ENCODE measurements around the gene HASPIN. TPM values are rescaled to one million over a fixed set of nuclear protein-coding genes. Genes with fewer than 3 reads are reported as not detected.

The HASPIN gene
- total RNA-seq, 1 experiment from 2014 or later = 30.1 TPM

- TF ChIP-seq CTCF (conservative IDR thresholded peaks at IDR 0.05; ENCODE audit: low read depth, low read length) = no peak
- TF ChIP-seq EZH2 (IDR thresholded peaks at IDR 0.05; ENCODE audit: borderline replicate concordance, low read depth, low read length, poor library complexity, severe bottlenecking) = no peak
- Histone ChIP-seq H3K27me3 (replicated peaks; ENCODE audit: insufficient read depth, low read depth, low read length, poor library complexity) (no peaks in the 10 kb centered on the region), H3K4me1 (ENCODE audit: insufficient read depth, low read length, poor library complexity, severe bottlenecking) (no peaks in the 10 kb centered on the region), H3K36me3 (ENCODE audit: insufficient read depth, low read length, poor library complexity, severe bottlenecking) (no peaks in the 10 kb centered on the region), H3K9me3 (ENCODE audit: low read depth, low read length, poor library complexity, severe bottlenecking) (no peaks in the 10 kb centered on the region), H3K4me3 (ENCODE audit: low read depth, low read length, poor library complexity, severe bottlenecking) (no peak overlapping the region), H3K27ac (ENCODE audit: low read depth, low read length, poor library complexity, severe bottlenecking) (no peak overlapping the region)
- ChIA-PET POLR2A (ENCODE audit: low non-redundant PET) (no interaction called here), CTCF (no interaction called here)
- no TSS peak for BruUV-seq (replicated peaks)
- no peak for DNase-seq (ENCODE audit: low spot score)
- intact Hi-C loops (cut with micrococcal nuclease; ENCODE audit: unreplicated experiment) = no loop called here
These were observed 20.3 kb downstream of the HASPIN start for GRCh38 chr17:3744014-3744413.

GRCh38 chr17:3745071-3745470 is 21.4 kb downstream of the HASPIN start:
- no TSS peak for BruUV-seq (replicated peaks)
- Histone ChIP-seq H3K27ac (ENCODE audit: low read depth, low read length, poor library complexity, severe bottlenecking) (no peak overlapping the region), H3K4me1 (ENCODE audit: insufficient read depth, low read length, poor library complexity, severe bottlenecking) (no peaks in the 10 kb centered on the region), H3K27me3 (replicated peaks; ENCODE audit: insufficient read depth, low read depth, low read length, poor library complexity) (no peaks in the 10 kb centered on the region), H3K36me3 (ENCODE audit: insufficient read depth, low read length, poor library complexity, severe bottlenecking) (no peaks in the 10 kb centered on the region), H3K4me3 (ENCODE audit: low read depth, low read length, poor library complexity, severe bottlenecking) (no peak overlapping the region), H3K9me3 (ENCODE audit: low read depth, low read length, poor library complexity, severe bottlenecking) (no peaks in the 10 kb centered on the region)
- ChIA-PET CTCF (no interaction called here), POLR2A (ENCODE audit: low non-redundant PET) (no interaction called here)
- DNase-seq (ENCODE audit: low spot score) = no peak
- TF ChIP-seq EZH2 (IDR thresholded peaks at IDR 0.05; ENCODE audit: borderline replicate concordance, low read depth, low read length, poor library complexity, severe bottlenecking) (no peak), CTCF (conservative IDR thresholded peaks at IDR 0.05; ENCODE audit: low read depth, low read length) (no peak)
- intact Hi-C loops (cut with micrococcal nuclease; ENCODE audit: unreplicated experiment) = no loop called here

- CTCF ChIA-PET = no interaction called here
- POLR2A ChIA-PET (ENCODE audit: low non-redundant PET) = no interaction called here
- Histone ChIP-seq H3K4me1 (ENCODE audit: insufficient read depth, low read length, poor library complexity, severe bottlenecking) (no peaks in the 10 kb centered on the region), H3K36me3 (ENCODE audit: insufficient read depth, low read length, poor library complexity, severe bottlenecking) (no peaks in the 10 kb centered on the region), H3K27ac (ENCODE audit: low read depth, low read length, poor library complexity, severe bottlenecking) (no peak overlapping the region), H3K4me3 (ENCODE audit: low read depth, low read length, poor library complexity, severe bottlenecking) (no peak overlapping the region), H3K9me3 (ENCODE audit: low read depth, low read length, poor library complexity, severe bottlenecking) (no peaks in the 10 kb centered on the region), H3K27me3 (replicated peaks; ENCODE audit: insufficient read depth, low read depth, low read length, poor library complexity) (no peaks in the 10 kb centered on the region)
- DNase-seq (ENCODE audit: low spot score) = no peak
- intact Hi-C loops (cut with micrococcal nuclease; ENCODE audit: unreplicated experiment) = no loop called here
- no peak for TF ChIP-seq CTCF (conservative IDR thresholded peaks at IDR 0.05; ENCODE audit: low read depth, low read length)
- BruUV-seq (replicated peaks) = no TSS peak
These were observed 24.1 kb downstream of the HASPIN start for GRCh38 chr17:3747805-3748204.

Data from A673 (cell line).